Left cardiac atrium (tissue), 4 donors: Measurements from ENCODE around the gene SCGB1D2. TPM values are rescaled to one million over a fixed set of nuclear protein-coding genes. Genes with fewer than 3 reads are reported as not detected.

Source experiments
- ATAC-seq, 2 donors: fragments of 200-7000 bp; cut with Tn5 transposase; one replicate each; pipeline ENCODE4 v1.9.1; 2020; ENCODE audit warnings: mild to moderate bottlenecking in 2 of 2, moderate library complexity in 2 of 2
- DNase-seq: peaks from one replicate; pipeline ENCODE4 v3.0.0-alpha.2; 2020
- intact Hi-C, 2 donors: fragments of 100-400 bp; cut with DNase I; formaldehyde crosslinking; loops; one replicate each; pipeline versions ENCODE4 v1.14.1 to v1.15.1; 2022 to 2023
- total RNA-seq, 2 donors: library from RNA; stranded (reverse); fragmentation: NEBNext Ultra II Directional; extraction: Animal tissue kit (Norgen Biotek cat#: 25700); gene quantifications; one replicate each; pipeline ENCODE4 v1.2.1, GENCODE V29; 2021
- donor health status: DM: no; HTN: yes; CAD: no.
- donor health status: DM: no; HTN: yes; CAD: no; lungs with severe emphysema.
- donor health status: DM: yes; HTN: yes; CAD: no.
- donor health status: Dilated cardiomyopathy.

The SCGB1D2 gene
- total RNA-seq, 2 donors from 2014 or later = 1.2 TPM; not detected in 1

- intact Hi-C loops = no loop called here
- ATAC-seq = no peak
- DNase-seq = no peak
Observed at GRCh38 chr11:62253999-62254542, 12.0 kb downstream of the SCGB1D2 start.

GRCh38 chr11:62256281-62256680 is 14.2 kb downstream of the SCGB1D2 start:
- DNase-seq = no peak
- intact Hi-C loops = no loop called here
- ATAC-seq = no peak

DNA sequence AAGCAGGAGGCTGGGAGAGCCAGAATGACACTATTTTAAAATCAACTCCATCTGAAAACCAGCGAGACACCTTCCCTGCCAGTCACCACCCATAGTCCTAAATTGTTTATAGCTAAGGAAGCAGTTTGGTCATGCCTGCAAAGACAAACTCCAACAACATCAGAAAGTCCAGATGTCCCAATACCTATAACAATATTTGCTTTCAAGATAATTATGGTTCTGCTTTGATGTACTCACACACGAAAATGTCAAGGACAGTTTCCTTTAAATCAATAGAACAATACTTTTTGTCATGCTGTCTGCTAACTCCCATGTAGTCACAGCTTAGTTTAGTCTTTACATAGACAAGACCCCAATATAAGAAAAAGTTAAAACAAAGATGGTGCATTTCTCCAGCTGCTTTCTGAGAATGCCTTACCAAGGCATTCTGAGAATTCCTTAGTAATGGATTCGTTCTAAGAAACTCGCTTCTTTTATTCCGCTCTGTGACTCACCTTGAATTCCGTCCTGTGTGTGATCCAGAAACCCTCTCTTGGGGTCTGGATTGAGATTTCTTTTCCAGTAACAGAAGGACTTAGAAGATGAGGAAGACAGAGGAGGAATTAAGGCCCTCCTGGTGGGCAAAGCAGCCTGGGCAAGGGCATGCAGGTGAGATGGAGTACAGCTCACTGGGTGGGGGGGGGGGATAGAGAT is 18.4 kb downstream of the SCGB1D2 start:
- DNase-seq = no peak
- intact Hi-C loops = no loop called here
- no peak for ATAC-seq

- DNase-seq (no peak), ATAC-seq (no peak)
- intact Hi-C loops = no loop called here
Observed at GRCh38 chr11:62264004-62264403, 22.0 kb downstream of the SCGB1D2 start.

- no peak for ATAC-seq
- DNase-seq = no peak
Observed at GRCh38 chr11:62266558-62266957, 24.5 kb downstream of the SCGB1D2 start.

DNA sequence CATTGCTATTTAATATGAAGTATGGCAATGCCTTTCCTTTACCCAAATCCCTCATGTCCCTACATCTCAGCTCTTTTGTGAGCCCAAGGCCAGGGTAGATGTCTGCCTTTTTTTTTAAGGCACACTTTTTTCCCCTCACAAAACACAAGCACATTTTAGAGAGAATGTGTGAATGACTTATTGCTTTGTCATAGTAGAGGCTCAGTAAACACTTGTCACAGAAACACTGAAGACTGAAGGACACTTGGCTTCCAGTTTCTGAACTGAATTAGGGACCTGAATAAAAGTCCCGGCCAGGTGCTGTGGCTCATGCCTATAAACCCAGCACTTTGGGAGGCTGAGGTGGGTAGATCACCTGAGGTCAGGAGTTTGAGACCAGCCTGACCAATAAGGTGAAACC is 25.0 kb downstream of the SCGB1D2 start:
- no peak for DNase-seq
- no peak for ATAC-seq
- intact Hi-C loops = no loop called here

More at GRCh38 chr11:62266558-62266957, 24.5 kb downstream of the SCGB1D2 start:
- intact Hi-C loops = no loop called here

GRCh38 chr11:62267576-62267975 is 25.5 kb downstream of the SCGB1D2 start:
- intact Hi-C loops = no loop called here
- ATAC-seq (no peak), DNase-seq (no peak)

DNA sequence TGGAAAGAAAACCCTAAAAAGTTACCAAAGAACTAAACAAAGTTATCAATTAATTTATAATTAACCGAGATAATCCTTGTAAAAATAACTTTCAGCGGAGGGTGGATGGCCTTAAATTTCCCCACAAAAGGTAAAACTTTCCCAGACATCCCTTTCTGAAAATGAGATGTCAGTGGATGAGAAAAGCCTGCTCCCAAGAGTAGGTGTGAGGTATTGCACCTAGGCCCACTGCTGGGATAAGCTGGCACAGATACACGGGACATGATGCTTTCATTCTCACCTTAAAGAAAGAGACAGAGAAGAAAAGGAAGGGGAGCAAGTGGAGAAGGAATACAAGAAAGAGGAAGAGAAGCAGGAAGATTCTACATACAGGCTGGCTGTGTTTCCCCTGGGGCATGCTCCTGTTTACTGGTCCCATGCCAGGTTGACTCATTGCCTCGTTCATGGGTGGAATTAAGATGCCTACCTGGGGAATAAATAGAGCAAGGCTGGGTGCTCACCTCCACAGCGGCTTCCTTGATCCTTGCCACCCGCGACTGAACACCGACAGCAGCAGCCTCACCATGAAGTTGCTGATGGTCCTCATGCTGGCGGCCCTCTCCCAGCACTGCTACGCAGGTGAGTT is 27.7 kb downstream of the SCGB1D2 start, which contains the start of gene SCGB2A2:
Gene SCGB2A2, plus strand, starts transcription at position 505 of the 625 bp plus-strand sequence. Its CDS starts 59 bp downstream, at position 564.
- DNase-seq (peak; percentile 21), ATAC-seq (no peak)
- intact Hi-C loops = no loop called here

DNA sequence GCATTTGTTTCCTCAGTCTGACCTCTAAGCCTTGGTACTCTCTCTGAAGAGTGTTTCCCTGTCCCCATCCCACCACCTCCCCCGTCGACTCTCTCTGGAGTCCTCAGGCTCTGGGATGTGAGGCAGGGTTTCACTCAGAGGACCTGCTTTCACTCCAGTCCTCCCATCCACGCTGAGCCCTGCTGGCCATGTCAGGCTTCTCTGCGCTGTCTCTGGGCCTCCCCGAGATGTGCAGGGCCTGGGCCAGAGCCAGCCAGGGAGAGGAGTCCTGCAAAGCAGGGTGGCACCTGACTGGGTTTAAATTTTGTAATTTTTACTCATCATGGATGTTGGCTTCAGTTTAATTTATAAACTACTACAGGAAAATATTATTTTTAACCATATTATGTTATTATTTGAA is 31.2 kb downstream of the SCGB1D2 start:
- DNase-seq (no peak), ATAC-seq (no peak)
- intact Hi-C loops = no loop called here

- intact Hi-C loops = no loop called here
- no peak for DNase-seq
- ATAC-seq = no peak
Observed at GRCh38 chr11:62273789-62274275, 31.8 kb downstream of the SCGB1D2 start.

DNA sequence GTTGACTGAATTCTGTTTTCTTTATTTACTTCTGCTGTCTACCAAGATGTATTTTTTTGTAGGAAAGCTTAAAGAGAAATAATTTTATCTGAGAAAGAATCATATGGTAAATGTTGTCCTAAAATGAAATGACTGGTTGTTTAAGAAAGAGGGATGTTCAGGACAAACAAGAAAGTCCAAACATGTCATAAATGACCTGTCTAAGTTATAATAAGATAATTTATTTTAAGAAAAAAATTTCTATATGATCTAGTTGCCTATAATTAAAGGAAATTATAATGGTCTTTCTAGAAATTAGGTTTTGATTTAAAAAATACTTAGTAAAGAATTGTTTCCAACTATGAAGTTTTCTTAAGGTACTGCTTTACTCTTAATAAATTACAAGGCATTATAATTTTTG is 38.4 kb downstream of the SCGB1D2 start:
- ATAC-seq (no peak), DNase-seq (no peak)
- intact Hi-C loops = no loop called here

Other genes with a start within 250 kb of the SCGB1D2 start
- 10 to 100 TPM; 15.4 to 16.7 TPM for gene INCENP, start 118.2 kb upstream of the SCGB1D2 start, total RNA-seq
- gene SCGB1D1, start 52.0 kb upstream of the SCGB1D2 start, total RNA-seq = not detected
- gene SCGB2A1, start 33.6 kb upstream of the SCGB1D2 start, total RNA-seq = not detected
- gene SCGB2A2, start 27.9 kb downstream of the SCGB1D2 start, total RNA-seq = not detected
- not detected for gene SCGB1D4, start 56.8 kb downstream of the SCGB1D2 start, total RNA-seq
- gene ASRGL1, start 95.2 kb downstream of the SCGB1D2 start, total RNA-seq = 1 to 10 TPM; 7.8 to 8.1 TPM
- not detected for gene SCGB1A1, start 176.8 kb downstream of the SCGB1D2 start, total RNA-seq